ENCODE data around the gene SYNJ2.
"Not testable (repeated sequence)": the region's sequence is repeated elsewhere in the genome, so short reads cannot be mapped to it uniquely, and the experiment has no call there.

The SYNJ2 gene

GRCh38 chr6:157961832-157962575 is 19.7 kb upstream of the SYNJ2 start:
- no peak overlapping the region for H3K27ac Mint-ChIP-seq (ENCODE audit: low read depth)
- DNase-seq (ENCODE audit: low spot score in 2 of 2) = no peak
- no peak overlapping the region for H3K4me3 Mint-ChIP-seq
- peaks cover 2% of the 10 kb centered on the region for H3K36me3 Mint-ChIP-seq (ENCODE audit: insufficient read depth)
- peaks cover 11% of the 10 kb centered on the region for H3K9me3 Mint-ChIP-seq
- peaks cover 42% of the 10 kb centered on the region for H3K27me3 Mint-ChIP-seq
- peaks cover 6% of the 10 kb centered on the region for H3K4me1 Mint-ChIP-seq
- no peak for ATAC-seq (replicated peaks; ENCODE audit: extremely low read depth, poor library complexity, severe bottlenecking)

- ATAC-seq (replicated peaks; ENCODE audit: extremely low read depth, poor library complexity, severe bottlenecking) (no peak), DNase-seq (ENCODE audit: low spot score in 2 of 2) (no peak)
- Mint-ChIP-seq H3K27me3 (peaks cover 45% of the 10 kb centered on the region), H3K9me3 (peaks cover 11% of the 10 kb centered on the region), H3K4me1 (peaks cover 6% of the 10 kb centered on the region), H3K36me3 (ENCODE audit: insufficient read depth) (peaks cover 2% of the 10 kb centered on the region), H3K4me3 (no peak overlapping the region), H3K27ac (ENCODE audit: low read depth) (no peak overlapping the region)
Measured at GRCh38 chr6:157962601-157963302, 18.9 kb upstream of the SYNJ2 start.

GRCh38 chr6:157964100-157964499 is 17.6 kb upstream of the SYNJ2 start:
- DNase-seq (ENCODE audit: low spot score in 2 of 2) (no peak), ATAC-seq (replicated peaks; ENCODE audit: extremely low read depth, poor library complexity, severe bottlenecking) (no peak)
- Mint-ChIP-seq H3K9me3 (peaks cover 6% of the 10 kb centered on the region), H3K27ac (ENCODE audit: low read depth) (no peak overlapping the region), H3K36me3 (ENCODE audit: insufficient read depth) (no peaks in the 10 kb centered on the region), H3K27me3 (peaks cover 45% of the 10 kb centered on the region), H3K4me3 (no peak overlapping the region), H3K4me1 (peaks cover 6% of the 10 kb centered on the region)

GRCh38 chr6:157965387-157965786 is 16.3 kb upstream of the SYNJ2 start:
- no peaks in the 10 kb centered on the region for H3K36me3 Mint-ChIP-seq (ENCODE audit: insufficient read depth)
- no peak overlapping the region for H3K27ac Mint-ChIP-seq (ENCODE audit: low read depth)
- H3K4me3 Mint-ChIP-seq = no peak overlapping the region
- peaks cover 6% of the 10 kb centered on the region for H3K4me1 Mint-ChIP-seq
- ATAC-seq (replicated peaks; ENCODE audit: extremely low read depth, poor library complexity, severe bottlenecking) = no peak
- H3K27me3 Mint-ChIP-seq = peaks cover 42% of the 10 kb centered on the region
- H3K9me3 Mint-ChIP-seq = no peaks in the 10 kb centered on the region
- DNase-seq (ENCODE audit: low spot score in 2 of 2) = no peak

- Mint-ChIP-seq H3K4me3 (no peak overlapping the region), H3K4me1 (peaks cover 6% of the 10 kb centered on the region), H3K36me3 (ENCODE audit: insufficient read depth) (no peaks in the 10 kb centered on the region), H3K9me3 (no peaks in the 10 kb centered on the region), H3K27ac (ENCODE audit: low read depth) (no peak overlapping the region), H3K27me3 (peaks cover 42% of the 10 kb centered on the region)
- no peak for ATAC-seq (replicated peaks; ENCODE audit: extremely low read depth, poor library complexity, severe bottlenecking)
- DNase-seq (ENCODE audit: low spot score in 2 of 2) = no peak
Measured at GRCh38 chr6:157966589-157966977, 15.1 kb upstream of the SYNJ2 start.

GRCh38 chr6:157967020-157967419 is 14.6 kb upstream of the SYNJ2 start:
- no peak for ATAC-seq (replicated peaks; ENCODE audit: extremely low read depth, poor library complexity, severe bottlenecking)
- peaks cover 41% of the 10 kb centered on the region for H3K27me3 Mint-ChIP-seq

GRCh38 chr6:157967486-157967885 is 14.2 kb upstream of the SYNJ2 start:
- Mint-ChIP-seq H3K9me3 (no peaks in the 10 kb centered on the region), H3K4me1 (peaks cover 6% of the 10 kb centered on the region), H3K27me3 (peaks cover 37% of the 10 kb centered on the region), H3K36me3 (ENCODE audit: insufficient read depth) (no peaks in the 10 kb centered on the region), H3K4me3 (no peak overlapping the region), H3K27ac (ENCODE audit: low read depth) (no peak overlapping the region)
- DNase-seq (ENCODE audit: low spot score in 2 of 2) = no peak
- ATAC-seq (replicated peaks; ENCODE audit: extremely low read depth, poor library complexity, severe bottlenecking) = no peak

More at GRCh38 chr6:157967020-157967419, 14.6 kb upstream of the SYNJ2 start:
- no peak for DNase-seq (ENCODE audit: low spot score in 2 of 2)
- H3K4me1 Mint-ChIP-seq = peaks cover 6% of the 10 kb centered on the region
- no peak overlapping the region for H3K4me3 Mint-ChIP-seq
- H3K9me3 Mint-ChIP-seq = no peaks in the 10 kb centered on the region
- H3K27ac Mint-ChIP-seq (ENCODE audit: low read depth) = no peak overlapping the region
- H3K36me3 Mint-ChIP-seq (ENCODE audit: insufficient read depth) = no peaks in the 10 kb centered on the region

- H3K4me3 Mint-ChIP-seq; H3K4me1 Mint-ChIP-seq; DNase-seq (ENCODE audit: low spot score in 2 of 2); H3K27ac Mint-ChIP-seq (ENCODE audit: low read depth); H3K36me3 Mint-ChIP-seq (ENCODE audit: insufficient read depth); H3K9me3 Mint-ChIP-seq; ATAC-seq (replicated peaks; ENCODE audit: extremely low read depth, poor library complexity, severe bottlenecking): not testable (repeated sequence)
- peaks cover 20% of the 10 kb centered on the region for H3K27me3 Mint-ChIP-seq
Measured at GRCh38 chr6:157972177-157972576, 9.5 kb upstream of the SYNJ2 start.

- Mint-ChIP-seq H3K4me3 (no peak overlapping the region), H3K27me3 (peaks cover 18% of the 10 kb centered on the region), H3K36me3 (ENCODE audit: insufficient read depth) (no peaks in the 10 kb centered on the region), H3K27ac (ENCODE audit: low read depth) (no peak overlapping the region), H3K9me3 (no peaks in the 10 kb centered on the region), H3K4me1 (no peaks in the 10 kb centered on the region)
- ATAC-seq (replicated peaks; ENCODE audit: extremely low read depth, poor library complexity, severe bottlenecking) (no peak), DNase-seq (ENCODE audit: low spot score in 2 of 2) (no peak)
Measured at GRCh38 chr6:157974341-157974894, 7.2 kb upstream of the SYNJ2 start.

- no peak overlapping the region for H3K27ac Mint-ChIP-seq (ENCODE audit: low read depth)
- no peaks in the 10 kb centered on the region for H3K36me3 Mint-ChIP-seq (ENCODE audit: insufficient read depth)
- ATAC-seq (replicated peaks; ENCODE audit: extremely low read depth, poor library complexity, severe bottlenecking) (no peak), DNase-seq (ENCODE audit: low spot score in 2 of 2) (no peak)
- H3K9me3 Mint-ChIP-seq = no peaks in the 10 kb centered on the region
- H3K4me1 Mint-ChIP-seq = no peaks in the 10 kb centered on the region
- H3K27me3 Mint-ChIP-seq = peaks cover 18% of the 10 kb centered on the region
- no peak overlapping the region for H3K4me3 Mint-ChIP-seq
Measured at GRCh38 chr6:157974967-157975366, 6.7 kb upstream of the SYNJ2 start.

- no peak overlapping the region for H3K4me3 Mint-ChIP-seq
- H3K9me3 Mint-ChIP-seq = no peaks in the 10 kb centered on the region
- no peaks in the 10 kb centered on the region for H3K4me1 Mint-ChIP-seq
- peaks cover 15% of the 10 kb centered on the region for H3K27me3 Mint-ChIP-seq
- DNase-seq (ENCODE audit: low spot score in 2 of 2) (no peak), ATAC-seq (replicated peaks; ENCODE audit: extremely low read depth, poor library complexity, severe bottlenecking) (no peak)
- H3K27ac Mint-ChIP-seq (ENCODE audit: low read depth) = no peak overlapping the region
- no peaks in the 10 kb centered on the region for H3K36me3 Mint-ChIP-seq (ENCODE audit: insufficient read depth)
Measured at GRCh38 chr6:157975456-157975855, 6.2 kb upstream of the SYNJ2 start.

- DNase-seq (ENCODE audit: low spot score in 2 of 2) (no peak), ATAC-seq (replicated peaks; ENCODE audit: extremely low read depth, poor library complexity, severe bottlenecking) (no peak)
- Mint-ChIP-seq H3K27ac (ENCODE audit: low read depth) (no peak overlapping the region), H3K4me3 (no peak overlapping the region), H3K9me3 (no peaks in the 10 kb centered on the region), H3K36me3 (ENCODE audit: insufficient read depth) (peaks cover 2% of the 10 kb centered on the region), H3K27me3 (peaks cover 4% of the 10 kb centered on the region), H3K4me1 (no peaks in the 10 kb centered on the region)
Measured at GRCh38 chr6:157976345-157977175, 5.1 kb upstream of the SYNJ2 start.

Measured in central memory CD8-positive, alpha-beta T cell (primary cell).